HL-60 (cell line): ENCODE measurements around the gene MGME1.

Experiments used
- DNase-seq, 2 experiments: peaks; one replicate each; pipeline ENCODE4 v3.0.0-alpha.2; 2010 to 2020; ENCODE audit warnings: low read depth in 1 of 2, low spot score in 1 of 2
- H3K27ac ChIP-seq: fragments of 250-450 bp; sonication (Bioruptor Pico); replicated peaks from 2 replicates; pipeline ENCODE4 v1.5.1; 2020; ENCODE audit warnings: mild to moderate bottlenecking, moderate library complexity
- H3K27me3 ChIP-seq: fragments of 250-450 bp; sonication (Bioruptor Pico); 2 replicates; pipeline ENCODE4 v1.5.1; 2021; ENCODE audit warnings: mild to moderate bottlenecking, moderate library complexity; ENCODE audit not compliant: insufficient read depth, poor library complexity, severe bottlenecking
- H3K4me3 ChIP-seq: replicated peaks from 2 replicates; pipeline ENCODE4 v1.5.1; 2011; ENCODE audit warnings: mild to moderate bottlenecking, control low read depth, low read length; ENCODE audit not compliant: insufficient read depth
- CTCF ChIP-seq: IDR thresholded peaks from one replicate; pipeline ENCODE4 v1.5.1; 2011; ENCODE audit warnings: low read length, control low read depth, inconsistent platforms; ENCODE audit not compliant: insufficient read depth
- GABPA ChIP-seq: IDR thresholded peaks from 2 replicates; pipeline ENCODE4 v1.6.1; 2012; ENCODE audit warnings: low read depth
- POLR2AphosphoS5 ChIP-seq: IDR thresholded peaks from 2 replicates; pipeline ENCODE4 v1.6.1; 2012; ENCODE audit warnings: low read depth
- REST ChIP-seq: IDR thresholded peaks from 2 replicates; pipeline ENCODE4 v1.6.1; 2012; ENCODE audit warnings: low read depth; ENCODE audit not compliant: insufficient replicate concordance
- SPI1 ChIP-seq: IDR thresholded peaks from 2 replicates; pipeline ENCODE4 v1.6.1; 2012; ENCODE audit warnings: low read depth, mild to moderate bottlenecking, borderline replicate concordance

The MGME1 gene

GRCh38 chr20:18031050-18031449, 62.2 kb downstream of the MGME1 start:
- TF ChIP-seq POLR2AphosphoS5 = no peak
- TF ChIP-seq CTCF = no peak
- TF ChIP-seq REST = no peak
- TF ChIP-seq GABPA = no peak
- no peak for TF ChIP-seq SPI1
- no peak for DNase-seq
- Histone ChIP-seq H3K4me3 (no peak overlapping the region), H3K27ac (no peak overlapping the region), H3K27me3 (no peaks in the 10 kb centered on the region)

GRCh38 chr20:18031888-18032509, 63.2 kb downstream of the MGME1 start:
- TF ChIP-seq REST = no peak
- no peak for TF ChIP-seq POLR2AphosphoS5
- TF ChIP-seq CTCF = no peak
- TF ChIP-seq GABPA = no peak
- no peak for TF ChIP-seq SPI1
- no peak overlapping the region for H3K4me3 ChIP-seq
- no peaks in the 10 kb centered on the region for H3K27me3 ChIP-seq
- no peak for DNase-seq
- no peak overlapping the region for H3K27ac ChIP-seq

- no peak for DNase-seq
- TF ChIP-seq SPI1 = no peak
- no peak for TF ChIP-seq CTCF
- no peak for TF ChIP-seq POLR2AphosphoS5
- no peak for TF ChIP-seq GABPA
- TF ChIP-seq REST = no peak
- Histone ChIP-seq H3K27me3 (no peaks in the 10 kb centered on the region), H3K4me3 (no peak overlapping the region), H3K27ac (no peak overlapping the region)
Observed at GRCh38 chr20:18032977-18033892, 64.4 kb downstream of the MGME1 start.
